Keratinocyte (primary cell): ENCODE results near the gene IFITM5. TPM values are rescaled to one million over a fixed set of nuclear protein-coding genes. Genes with fewer than 3 reads are reported as not detected.

Experiments
- DNase-seq: peaks from one replicate; pipeline ENCODE4 v3.0.0-alpha.2; 2011; ENCODE audit warnings: low read depth, missing footprints, low spot score
- FAIRE-seq: peaks from 2 replicates; lab custom pipeline; 2011; peaks lifted over from hg19 to GRCh38; lab: Jason Lieb, UNC
- H2AFZ ChIP-seq: 2 replicates; pipeline ENCODE4 v1.6.0; 2012; ENCODE audit warnings: low read length, control low read depth, inconsistent platforms; ENCODE audit not compliant: control insufficient read depth
- H3K27ac ChIP-seq: 2 replicates; pipeline ENCODE4 v1.5.1; 2011; ENCODE audit warnings: low read length; ENCODE audit not compliant: control insufficient read depth, insufficient read depth
- H3K27me3 ChIP-seq: 3 replicates; pipeline ENCODE4 v1.6.0; 2011; ENCODE audit warnings: low read length; ENCODE audit not compliant: control insufficient read depth, insufficient read depth; ENCODE audit errors: extremely low read depth
- H3K36me3 ChIP-seq, 2 experiments: 2 replicates in 1 of 2; 3 replicates in 1 of 2; pipeline ENCODE4 v1.5.1; 2011; ENCODE audit warnings: low read length in 2 of 2, mild to moderate bottlenecking in 1 of 2; ENCODE audit not compliant: control insufficient read depth in 2 of 2, insufficient read depth in 2 of 2; ENCODE audit errors: extremely low read depth in 1 of 2
- H3K4me1 ChIP-seq: 3 replicates; pipeline ENCODE4 v1.5.1; 2011; ENCODE audit warnings: low read length; ENCODE audit not compliant: control insufficient read depth, insufficient read depth; ENCODE audit errors: extremely low read depth
- H3K4me2 ChIP-seq: 3 replicates; pipeline ENCODE4 v1.6.0; 2011; ENCODE audit warnings: low read depth, low read length; ENCODE audit not compliant: control insufficient read depth, insufficient read depth; ENCODE audit errors: extremely low read depth
- H3K4me3 ChIP-seq, 3 experiments: fragments of 200-600 bp in 1 of 3; sonication (generic) in 1 of 3; 2 replicates in 2 of 3; 3 replicates in 1 of 3; pipeline ENCODE4 v1.5.1; 2011 to 2016; ENCODE audit warnings: low read length in 3 of 3, mild to moderate bottlenecking in 3 of 3, control low read depth in 2 of 3, inconsistent platforms in 1 of 3, low read depth in 1 of 3, mixed read lengths in 1 of 3, mixed run types in 1 of 3, moderate library complexity in 1 of 3; ENCODE audit not compliant: control insufficient read depth in 2 of 3, insufficient read depth in 2 of 3; ENCODE audit errors: extremely low read depth in 1 of 3
- H3K79me2 ChIP-seq: 2 replicates; pipeline ENCODE4 v1.6.0; 2012; ENCODE audit warnings: low read length; ENCODE audit not compliant: control insufficient read depth, insufficient read depth
- H3K9ac ChIP-seq: 3 replicates; pipeline ENCODE4 v1.6.0; 2011; ENCODE audit warnings: low read length; ENCODE audit not compliant: control insufficient read depth, insufficient read depth; ENCODE audit errors: extremely low read depth
- H3K9me1 ChIP-seq: 3 replicates; pipeline ENCODE4 v1.6.0; 2011; ENCODE audit warnings: low read length; ENCODE audit not compliant: control insufficient read depth, insufficient read depth; ENCODE audit errors: extremely low read depth
- H3K9me3 ChIP-seq: 2 replicates; pipeline ENCODE4 v1.5.1; 2012; ENCODE audit warnings: low read depth, low read length; ENCODE audit not compliant: control insufficient read depth
- H4K20me1 ChIP-seq: 3 replicates; pipeline ENCODE4 v1.6.0; 2011; ENCODE audit warnings: low read length; ENCODE audit not compliant: control insufficient read depth, insufficient read depth; ENCODE audit errors: extremely low read depth
- EZH2 ChIP-seq: IDR thresholded peaks from one replicate; pipeline ENCODE4 v1.6.1; 2012; ENCODE audit warnings: inconsistent platforms, mild to moderate bottlenecking, low read length, moderate library complexity
- dilution Hi-C: fragments of 300-500 bp; cut with MboI; formaldehyde crosslinking; loops from one replicate; pipeline ENCODE4 v1.7.0; 2020; ENCODE audit warnings: low sequenced_read_pairs; ENCODE audit not compliant: extremely low pct_ligation_motif_present
- polyA plus RNA-seq, 5 experiments: library from polyadenylated mRNA; depleted of rRNA in 3 of 5; stranded (reverse) in 3 of 5; stranded (forward) in 1 of 5; unstranded in 1 of 5; fragments of >200 nt; gene quantifications; 1 replicate in 1 of 5; 2 replicates in 3 of 5; 3 replicates in 1 of 5; pipeline versions ENCODE4 v1.2.1 to v1.2.3, GENCODE V29; 2011 to 2012; ENCODE audit warnings: missing spikeins in 2 of 5, low read depth in 1 of 5, low replicate concordance in 1 of 5
- TF ChIP-seq, protein P1 (sequence below), 3 experiments: IDR thresholded peaks in 1 of 3; conservative IDR thresholded peaks in 1 of 3; optimal IDR thresholded peaks in 1 of 3; 2 replicates in 2 of 3; 3 replicates in 1 of 3; pipeline versions ENCODE3 to v1.5.1; 2011; ENCODE audit warnings: low read length in 3 of 3, mild to moderate bottlenecking in 3 of 3, moderate library complexity in 2 of 3, control low read depth in 1 of 3, inconsistent platforms in 1 of 3; ENCODE audit not compliant: insufficient read depth in 2 of 3; ENCODE audit errors: extremely low read depth in 1 of 3

The IFITM5 gene
- polyA plus RNA-seq, 1 donor (not counting 4 experiments of a cell fraction or from before 2014, with no cell fraction given): not detected

DNA sequence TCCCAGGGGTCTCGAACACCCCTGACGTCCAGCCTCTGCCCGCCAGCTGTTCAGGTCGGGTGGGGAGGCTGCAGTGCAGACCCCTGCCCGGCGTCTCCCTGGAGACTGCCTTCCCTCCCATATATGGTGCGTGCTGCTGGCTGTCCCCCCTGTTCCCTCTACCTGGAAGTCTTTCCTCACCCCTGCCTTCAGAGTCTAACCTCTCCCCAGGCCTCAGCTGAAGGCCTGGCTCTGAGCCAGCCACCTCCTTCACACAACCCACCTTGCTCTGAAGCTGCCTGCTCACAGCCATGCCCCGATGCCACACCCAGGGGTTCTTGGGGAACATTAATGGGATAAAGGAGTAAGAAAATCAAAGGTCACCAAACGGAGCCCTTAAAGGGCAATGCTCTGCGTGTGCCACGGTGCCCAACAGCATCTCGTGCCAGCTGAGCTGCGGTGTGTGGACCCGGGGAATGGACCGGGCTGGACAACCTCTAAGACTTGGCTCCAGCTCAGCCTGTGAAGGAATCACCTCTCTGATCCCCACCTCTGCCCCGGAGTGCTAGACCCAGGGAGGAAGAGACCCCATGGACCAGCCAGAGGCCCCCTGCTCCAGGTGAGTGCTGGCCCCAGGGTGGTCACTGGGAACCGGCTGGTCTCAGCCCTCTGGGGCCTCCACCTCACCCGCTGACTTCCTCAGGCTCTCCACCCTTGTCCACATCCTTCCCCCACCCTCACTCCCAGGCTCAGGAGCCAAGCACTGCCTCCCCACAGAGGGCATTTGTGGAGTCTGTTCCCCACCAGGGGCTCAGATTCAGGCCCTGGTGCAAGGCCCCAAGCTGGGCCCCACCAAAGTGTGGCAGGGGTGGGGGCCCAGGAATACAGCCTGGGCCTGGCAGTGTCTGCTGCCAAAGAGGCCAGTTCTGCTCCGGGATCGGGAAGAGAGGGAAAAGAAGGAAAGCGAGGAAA, 21.1 kb downstream of the IFITM5 start, which contains the start of gene NLRP6:
Gene NLRP6 (plus strand): TSS at position 407 of the 951 bp plus-strand sequence. CDS start 163 bp downstream, at position 570.
- no peak within 1 kb of the TSS for H3K4me2 ChIP-seq
- DNase-seq (no peak), FAIRE-seq (no peak)
- H3K9me1 ChIP-seq: no peaks in the 10 kb centered on the region
- H3K27ac ChIP-seq: no peak within 1 kb of the TSS
- H3K9me3 ChIP-seq: no peaks in the 10 kb centered on the region
- H3K9ac ChIP-seq: no peak within 1 kb of the TSS
- H3K4me1 ChIP-seq: no peaks in the 10 kb centered on the region
- dilution Hi-C loops: no loop called here
- no peaks in the 10 kb centered on the region for H3K36me3 ChIP-seq
- H3K27me3 ChIP-seq: peaks cover 56% of the 10 kb centered on the region
- no peak within 1 kb of the TSS for H3K4me3 ChIP-seq
- no peaks in the 10 kb centered on the region for H3K79me2 ChIP-seq
- no peak within 1 kb of the TSS for H2AFZ ChIP-seq
- no peaks in the 10 kb centered on the region for H4K20me1 ChIP-seq
- TF ChIP-seq EZH2: no peak
- TF ChIP-seq, protein P1, sequence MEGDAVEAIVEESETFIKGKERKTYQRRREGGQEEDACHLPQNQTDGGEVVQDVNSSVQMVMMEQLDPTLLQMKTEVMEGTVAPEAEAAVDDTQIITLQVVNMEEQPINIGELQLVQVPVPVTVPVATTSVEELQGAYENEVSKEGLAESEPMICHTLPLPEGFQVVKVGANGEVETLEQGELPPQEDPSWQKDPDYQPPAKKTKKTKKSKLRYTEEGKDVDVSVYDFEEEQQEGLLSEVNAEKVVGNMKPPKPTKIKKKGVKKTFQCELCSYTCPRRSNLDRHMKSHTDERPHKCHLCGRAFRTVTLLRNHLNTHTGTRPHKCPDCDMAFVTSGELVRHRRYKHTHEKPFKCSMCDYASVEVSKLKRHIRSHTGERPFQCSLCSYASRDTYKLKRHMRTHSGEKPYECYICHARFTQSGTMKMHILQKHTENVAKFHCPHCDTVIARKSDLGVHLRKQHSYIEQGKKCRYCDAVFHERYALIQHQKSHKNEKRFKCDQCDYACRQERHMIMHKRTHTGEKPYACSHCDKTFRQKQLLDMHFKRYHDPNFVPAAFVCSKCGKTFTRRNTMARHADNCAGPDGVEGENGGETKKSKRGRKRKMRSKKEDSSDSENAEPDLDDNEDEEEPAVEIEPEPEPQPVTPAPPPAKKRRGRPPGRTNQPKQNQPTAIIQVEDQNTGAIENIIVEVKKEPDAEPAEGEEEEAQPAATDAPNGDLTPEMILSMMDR (optimal IDR thresholded peaks at IDR 0.05 in 1 of 3, IDR thresholded peaks at IDR 0.05 in 1 of 3, conservative IDR thresholded peaks at IDR 0.05 in 1 of 3; ENCODE audit: extremely low read depth in 1 of 3, insufficient read depth in 2 of 3, low read length in 3 of 3): no peak

DNA sequence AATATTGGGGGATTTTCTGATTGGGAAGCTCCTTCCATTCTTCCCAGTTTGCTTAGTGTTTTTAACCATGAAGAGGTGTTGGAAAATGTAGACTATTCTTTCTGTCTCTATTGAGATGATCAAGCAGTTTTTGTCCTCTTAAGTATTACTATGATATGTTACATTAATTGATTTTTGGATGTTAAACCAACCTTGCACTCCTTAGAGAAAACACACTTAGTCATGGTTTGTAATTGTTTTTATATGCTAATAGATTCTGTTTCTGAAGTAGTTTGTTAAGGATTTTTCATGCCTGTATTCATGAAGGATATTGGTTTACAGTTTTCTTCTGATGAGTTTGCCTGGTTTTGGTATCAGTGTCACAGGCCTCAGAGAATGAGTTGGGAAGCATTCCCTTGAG, 23.1 kb downstream of the IFITM5 start:
- no peak for FAIRE-seq
- Histone ChIP-seq H3K4me1 (no peaks in the 10 kb centered on the region), H2AFZ (no peak overlapping the region), H3K9me1 (no peaks in the 10 kb centered on the region), H3K27ac (no peak overlapping the region), H3K4me3 (no peak overlapping the region), H3K27me3 (peaks cover 43% of the 10 kb centered on the region), H3K9ac (no peak overlapping the region), H3K36me3 (no peaks in the 10 kb centered on the region), H3K79me2 (no peaks in the 10 kb centered on the region), H4K20me1 (no peaks in the 10 kb centered on the region), H3K9me3 (no peaks in the 10 kb centered on the region), H3K4me2 (no peak overlapping the region)
- dilution Hi-C loops: no loop called here
- TF ChIP-seq, protein P1 (optimal IDR thresholded peaks at IDR 0.05 in 1 of 3, IDR thresholded peaks at IDR 0.05 in 1 of 3, conservative IDR thresholded peaks at IDR 0.05 in 1 of 3; ENCODE audit: extremely low read depth in 1 of 3, insufficient read depth in 2 of 3, low read length in 3 of 3): no peak
- TF ChIP-seq EZH2: no peak
- DNase-seq: no peak
